PC-3 (cell line): ENCODE data around the gene ANGPT4. TPM values are rescaled to one million over a fixed set of nuclear protein-coding genes. Genes with fewer than 3 reads are reported as not detected.

ENCODE experiments used
- ATAC-seq: fragments of 200-7000 bp; cut with Tn5 transposase; 2 replicates; pipeline ENCODE4 v1.9.1; 2020; ENCODE audit warnings: mild to moderate bottlenecking, moderate library complexity
- BruUV-seq: library from RNA; stranded (reverse); fragments of 400-500 nt; replicated peaks from 2 replicates; lab custom pipeline; 2021; lab: Mats Ljungman, UMichigan
- CTCF ChIA-PET: fragments of 300-600 bp; sonication (Branson Sonifier 250); formaldehyde crosslinking; loops from one replicate; lab custom pipeline; 2022; ENCODE audit warnings: antibody characterized with exemption; lab: Charles Lee
- POLR2A ChIA-PET: fragments of 300-600 bp; sonication (Branson Sonifier 250); formaldehyde crosslinking; loops from one replicate; lab custom pipeline; 2022; ENCODE audit warnings: antibody characterized with exemption; ENCODE audit not compliant: unreplicated experiment; lab: Charles Lee
- DNase-seq: peaks from one replicate; pipeline ENCODE4 v3.0.0-alpha.2; 2015
- H2AFZ ChIP-seq: fragments of 300-600 bp; sonication (generic); 2 replicates; pipeline ENCODE4 v1.6.0; 2016; ENCODE audit warnings: antibody characterized with exemption, low read length
- H3F3A ChIP-seq: fragments of 300-600 bp; sonication (generic); one replicate; pipeline ENCODE4 v1.6.0; 2017; ENCODE audit warnings: antibody characterized with exemption, low read length, control low read depth, mild to moderate bottlenecking; ENCODE audit not compliant: unreplicated experiment
- H3K27ac ChIP-seq: fragments of 300-600 bp; sonication (generic); 2 replicates; pipeline ENCODE4 v1.5.1; 2016; ENCODE audit warnings: mild to moderate bottlenecking, low read length
- H3K27me3 ChIP-seq: fragments of 300-600 bp; sonication (generic); 2 replicates; pipeline ENCODE4 v1.6.1; 2016; ENCODE audit warnings: low read length, mixed read lengths
- H3K36me3 ChIP-seq: fragments of 300-600 bp; sonication (generic); 2 replicates; pipeline ENCODE4 v1.6.1; 2016; ENCODE audit warnings: low read depth, mixed run types, low read length, mixed read lengths
- H3K4me1 ChIP-seq: fragments of 300-600 bp; sonication (generic); 2 replicates; pipeline ENCODE4 v1.5.1; 2016; ENCODE audit warnings: low read length; ENCODE audit not compliant: insufficient read depth
- H3K4me2 ChIP-seq: fragments of 300-600 bp; sonication (generic); 2 replicates; pipeline ENCODE4 v1.6.0; 2016; ENCODE audit warnings: low read length
- H3K4me3 ChIP-seq: fragments of 300-600 bp; sonication (generic); 2 replicates; pipeline ENCODE4 v1.5.1; 2016; ENCODE audit warnings: mild to moderate bottlenecking, low read length, mixed read lengths
- H3K79me2 ChIP-seq: fragments of 300-600 bp; sonication (generic); 2 replicates; pipeline ENCODE4 v1.6.1; 2017; ENCODE audit warnings: low read length, mixed read lengths
- H3K9ac ChIP-seq: fragments of 300-600 bp; sonication (generic); 2 replicates; pipeline ENCODE4 v1.6.0; 2016; ENCODE audit warnings: mild to moderate bottlenecking, low read length
- H3K9me2 ChIP-seq: fragments of 300-600 bp; sonication (generic); replicated peaks from 2 replicates; pipeline ENCODE4 v1.6.1; 2016; ENCODE audit warnings: mixed run types, low read length, mixed read lengths
- H3K9me3 ChIP-seq: fragments of 300-600 bp; sonication (generic); 2 replicates; pipeline ENCODE4 v1.6.1; 2016; ENCODE audit warnings: low read length, mixed read lengths
- H4K20me1 ChIP-seq: fragments of 300-600 bp; sonication (generic); 2 replicates; pipeline ENCODE4 v1.6.1; 2016; ENCODE audit warnings: low read length, mixed read lengths
- CTCF ChIP-seq: fragments of 300-600 bp; sonication (generic); conservative IDR thresholded peaks from 2 replicates; pipeline ENCODE4 v1.5.1; 2017; ENCODE audit warnings: antibody characterized with exemption, low read depth, mild to moderate bottlenecking, low read length
- EZH2 ChIP-seq: fragments of 300-600 bp; sonication (generic); IDR thresholded peaks from one replicate; pipeline ENCODE4 v1.6.1; 2017; ENCODE audit warnings: antibody characterized with exemption, mild to moderate bottlenecking, low read length; ENCODE audit not compliant: unreplicated experiment
- EZH2phosphoT487 ChIP-seq: fragments of 300-600 bp; sonication (generic); IDR thresholded peaks from 2 replicates; pipeline ENCODE4 v1.6.1; 2018; ENCODE audit warnings: mild to moderate bottlenecking, antibody characterized with exemption, low read length, borderline replicate concordance
- intact Hi-C: fragments of 100-400 bp; cut with micrococcal nuclease; formaldehyde crosslinking; loops from 2 replicates; pipeline ENCODE4 v1.9.0; 2023
- total RNA-seq: library from RNA; depleted of rRNA; stranded (reverse); fragments of >200 nt; gene quantifications from 2 replicates; pipeline ENCODE4 v1.2.3, GENCODE V29; 2014

Gene ANGPT4
- total RNA-seq, 1 experiment from 2014 or later = not detected

GRCh38 chr20:834151-834746 is 81.9 kb downstream of the ANGPT4 start:
- BruUV-seq = no TSS peak
- peak overlapping the region; percentile 93 for H2AFZ ChIP-seq
- peak; percentile 13 for DNase-seq
- intact Hi-C loops = loop anchor here (1.0 kb wide), 1 partner anchor 10 kb away; no protein-coding TSS in a partner anchor
- no peak overlapping the region for H3K27ac ChIP-seq
- H3K4me3 ChIP-seq = peak overlapping the region; percentile 87
- peaks cover 52% of the 10 kb centered on the region for H3K79me2 ChIP-seq
- no peaks in the 10 kb centered on the region for H3K9me3 ChIP-seq
- ChIA-PET POLR2A (interaction anchor here (0.6 kb wide), 1 partner anchor 1635 kb away, joined by 3 read pairs; no protein-coding TSS in a partner anchor), CTCF (interaction anchor here (2.5 kb wide), 1 partner anchor 16 kb away, joined by 26 read pairs; no protein-coding TSS in a partner anchor)
- H3K4me1 ChIP-seq = peaks cover 29% of the 10 kb centered on the region
- no peaks in the 10 kb centered on the region for H3K36me3 ChIP-seq
- H3K4me2 ChIP-seq = peak overlapping the region; percentile 99
- peaks cover 6% of the 10 kb centered on the region for H3F3A ChIP-seq
- no peak for TF ChIP-seq EZH2
- TF ChIP-seq CTCF = no peak
- no peak for TF ChIP-seq EZH2phosphoT487
- H4K20me1 ChIP-seq = no peaks in the 10 kb centered on the region
- peak; percentile 8; the same call in 1 of the 2 replicates for ATAC-seq
- no peaks in the 10 kb centered on the region for H3K27me3 ChIP-seq
- H3K9me2 ChIP-seq = no peaks in the 10 kb centered on the region
- H3K9ac ChIP-seq = peak overlapping the region; percentile 79

- DNase-seq (peak; percentile 95), ATAC-seq (peak; percentile 92)
- no peaks in the 10 kb centered on the region for H3K27me3 ChIP-seq
- peak within 1 kb of the TSS; percentile 78 for H3K27ac ChIP-seq
- no TSS peak for BruUV-seq
- no peaks in the 10 kb centered on the region for H4K20me1 ChIP-seq
- H2AFZ ChIP-seq = peak within 1 kb of the TSS; percentile 93
- no peaks in the 10 kb centered on the region for H3K9me3 ChIP-seq
- intact Hi-C loops = loop anchor here (1.0 kb wide), 2 partner anchors 11 to 23 kb away; no protein-coding TSS in a partner anchor
- H3K4me1 ChIP-seq = peaks cover 29% of the 10 kb centered on the region
- peaks cover 45% of the 10 kb centered on the region for H3K79me2 ChIP-seq
- peaks cover 6% of the 10 kb centered on the region for H3F3A ChIP-seq
- ChIA-PET POLR2A (interaction anchor here (0.6 kb wide), 1 partner anchor 1636 kb away, joined by 3 read pairs; no protein-coding TSS in a partner anchor), CTCF (interaction anchor here (1.1 to 2.5 kb wide), 2 partner anchors 15 to 18 kb away, joined by 4 to 26 read pairs; no protein-coding TSS in a partner anchor)
- H3K4me3 ChIP-seq = peak within 1 kb of the TSS; percentile 87
- no peaks in the 10 kb centered on the region for H3K36me3 ChIP-seq
- TF ChIP-seq EZH2 (no peak), CTCF (no peak), EZH2phosphoT487 (no peak)
- H3K4me2 ChIP-seq = peak within 1 kb of the TSS; percentile 99
- no peaks in the 10 kb centered on the region for H3K9me2 ChIP-seq
- H3K9ac ChIP-seq = peak within 1 kb of the TSS; percentile 79
Measured at GRCh38 chr20:833450-834150, 82.5 kb downstream of the ANGPT4 start, which contains the start of gene FAM110A. FAM110A (plus strand) TSS chr20:833715; CDS start chr20:844805, 11,090 bp downstream.
